Dermis microvascular lymphatic vessel endothelial cell (primary cell): ENCODE measurements around the gene SORBS1. TPM values are rescaled to one million over a fixed set of nuclear protein-coding genes. Genes with fewer than 3 reads are reported as not detected.

Source experiments
- DNase-seq, 2 donors: peaks; one replicate each; pipeline versions ENCODE4 v3.0.0 to v3.0.0-alpha.2; 2010; ENCODE audit warnings: low read depth in 2 of 2
- total RNA-seq: library from RNA; depleted of rRNA; stranded (reverse); fragments of >200 nt; gene quantifications from 2 replicates; pipeline ENCODE4 v1.2.1, GENCODE V29; 2014

The SORBS1 gene
- total RNA-seq, 1 donor from 2014 or later = 0.77 TPM

DNA sequence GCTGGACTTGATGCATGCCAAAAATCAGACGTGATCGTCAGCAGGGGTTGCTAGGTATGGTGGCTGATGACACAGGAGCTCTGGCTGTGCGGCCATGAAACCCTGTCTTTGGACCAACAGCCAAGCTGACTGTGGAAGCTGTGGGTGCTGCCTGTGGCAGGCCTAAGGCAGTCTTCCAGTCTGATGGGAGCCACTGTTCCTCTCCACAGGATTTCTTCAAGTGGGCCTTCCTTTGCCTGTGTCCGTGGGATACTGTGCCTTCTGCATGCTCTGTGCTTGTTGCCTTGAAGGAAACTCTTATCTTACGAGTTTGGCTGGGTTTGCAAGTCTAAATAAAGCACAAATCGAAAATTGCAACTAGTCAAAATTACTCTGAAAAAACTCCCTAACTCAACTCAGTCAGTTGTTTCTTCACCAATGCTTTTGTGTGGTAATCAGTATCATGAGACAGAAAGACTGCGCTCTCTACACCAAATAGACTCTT, 168.4 kb downstream of the SORBS1 start:
- no peak for DNase-seq

DNA sequence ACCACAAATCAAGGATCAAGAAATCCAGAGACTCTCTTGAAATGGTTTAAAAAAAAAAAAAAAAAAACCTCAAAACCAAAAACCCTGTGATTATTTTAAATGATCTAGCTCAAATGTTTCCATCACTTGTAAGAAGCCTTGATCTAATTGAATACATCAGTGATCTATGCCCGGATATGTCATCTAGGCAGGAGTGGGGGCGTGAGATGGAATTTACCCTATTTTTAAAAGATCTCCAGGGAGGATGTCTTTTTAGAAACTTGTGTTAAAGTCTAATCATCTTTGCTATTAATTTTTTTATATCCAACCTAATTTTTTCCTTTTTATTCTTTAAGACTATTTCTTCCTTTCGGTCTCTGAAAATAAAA, 169.0 kb downstream of the SORBS1 start:
- DNase-seq = no peak

DNA sequence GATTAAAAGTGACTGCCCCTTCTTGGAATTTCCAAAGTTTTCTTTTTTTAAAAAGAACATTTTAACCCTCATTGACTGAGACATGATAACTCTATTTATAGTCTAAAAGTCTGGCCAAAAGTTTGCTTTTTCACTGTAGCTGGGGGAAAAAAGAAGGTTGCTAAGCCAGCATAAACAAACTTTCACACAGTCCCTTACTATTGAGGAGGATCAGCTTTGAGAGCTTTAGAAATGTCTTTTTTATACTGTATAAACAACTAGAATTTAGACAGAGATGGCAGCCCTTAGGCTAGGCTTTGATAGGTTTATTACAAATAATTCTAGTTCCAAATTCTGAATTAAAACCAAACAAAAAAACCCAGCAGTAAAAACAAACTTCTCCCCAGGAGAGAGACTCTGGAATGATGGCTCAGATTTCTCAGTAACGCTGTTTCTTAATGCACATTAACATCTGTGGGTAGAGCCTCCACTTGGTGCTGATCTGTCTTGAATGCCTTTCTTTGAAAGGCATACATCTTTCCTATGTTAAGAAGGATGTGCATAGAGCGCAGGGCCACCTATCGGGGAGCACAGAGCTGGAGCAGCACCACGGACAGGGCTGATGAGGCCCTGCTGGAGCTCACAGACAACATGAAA, 169.5 kb downstream of the SORBS1 start:
- peak in 1 of 2 donors; percentile 22 for DNase-seq

DNA sequence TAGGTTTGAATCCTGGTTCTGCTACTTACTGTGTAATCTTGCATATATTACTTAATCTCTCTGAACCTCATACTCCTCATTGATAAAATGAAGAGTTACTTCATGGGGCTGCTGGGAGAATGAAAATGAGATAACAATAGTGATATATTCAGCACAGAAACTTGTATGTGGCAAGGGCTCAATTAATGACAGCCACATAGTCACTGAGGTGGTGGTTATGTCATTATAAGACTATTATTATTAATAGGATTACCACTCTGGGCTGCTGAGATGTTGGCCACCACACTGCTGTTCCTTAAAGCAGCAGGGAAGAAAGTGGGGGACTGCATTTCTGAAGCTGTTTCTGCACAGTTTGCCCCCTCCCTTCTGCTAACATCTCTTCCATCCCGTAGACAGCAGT, 170.0 kb downstream of the SORBS1 start:
- no peak for DNase-seq

DNA sequence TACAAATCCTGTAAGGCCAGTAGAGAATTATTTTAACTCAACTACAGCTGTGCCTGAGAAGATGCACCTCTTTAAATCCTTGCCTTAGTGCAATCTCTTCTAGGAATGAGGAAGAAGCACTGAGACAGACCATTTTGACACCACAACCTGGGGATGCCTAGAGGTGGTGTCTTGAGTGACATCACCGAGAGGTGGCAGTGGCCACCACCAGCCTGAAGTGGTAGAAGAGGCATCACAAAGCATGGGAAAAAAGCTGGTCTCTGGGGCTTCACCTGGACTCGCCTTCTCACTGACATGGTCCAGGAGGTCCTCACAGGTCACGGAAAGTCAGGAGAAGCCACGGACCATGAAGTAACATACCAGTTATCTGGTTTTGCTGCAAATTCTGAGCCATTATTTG, 171.2 kb downstream of the SORBS1 start:
- no peak for DNase-seq

DNA sequence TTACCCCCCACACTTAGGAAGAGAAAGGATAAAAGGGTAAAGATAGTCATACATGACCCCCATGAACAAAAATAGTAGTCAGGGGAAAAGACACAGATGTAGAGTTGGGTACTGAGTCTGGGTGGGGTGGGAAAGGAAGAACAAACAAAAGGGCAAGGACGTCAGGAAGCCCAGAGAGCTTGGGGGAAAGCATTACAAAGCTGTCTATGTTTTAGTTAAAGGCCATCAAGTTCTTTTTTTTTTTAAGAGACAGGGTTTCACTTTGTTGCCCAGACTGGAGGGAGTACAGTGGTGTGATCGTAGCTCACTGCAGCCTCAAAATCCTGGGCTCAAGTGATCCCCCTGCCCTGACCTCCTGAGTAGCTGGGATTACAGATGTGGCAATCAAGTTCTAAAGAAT, 172.0 kb downstream of the SORBS1 start:
- DNase-seq = no peak

DNA sequence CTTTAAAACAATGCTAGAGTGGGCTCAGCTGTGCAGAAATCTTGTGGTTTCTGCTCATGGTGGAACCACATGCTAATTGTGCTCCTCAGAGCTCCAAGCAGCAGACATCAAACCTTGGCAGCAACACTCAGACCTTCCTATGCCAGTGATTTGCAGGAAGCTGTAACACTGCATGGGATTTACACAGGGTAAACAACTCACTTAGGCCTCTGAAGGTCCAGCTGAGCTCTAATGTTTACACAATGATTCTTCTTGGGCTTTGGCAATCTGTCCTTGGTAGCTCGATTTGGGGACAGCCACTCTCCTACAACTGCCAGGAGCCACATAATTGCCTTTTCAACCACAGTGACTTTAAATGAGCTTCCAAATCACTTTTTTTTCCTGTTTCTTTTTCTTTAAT, 172.6 kb downstream of the SORBS1 start:
- DNase-seq = peak in 1 of 2 donors; percentile 56

DNA sequence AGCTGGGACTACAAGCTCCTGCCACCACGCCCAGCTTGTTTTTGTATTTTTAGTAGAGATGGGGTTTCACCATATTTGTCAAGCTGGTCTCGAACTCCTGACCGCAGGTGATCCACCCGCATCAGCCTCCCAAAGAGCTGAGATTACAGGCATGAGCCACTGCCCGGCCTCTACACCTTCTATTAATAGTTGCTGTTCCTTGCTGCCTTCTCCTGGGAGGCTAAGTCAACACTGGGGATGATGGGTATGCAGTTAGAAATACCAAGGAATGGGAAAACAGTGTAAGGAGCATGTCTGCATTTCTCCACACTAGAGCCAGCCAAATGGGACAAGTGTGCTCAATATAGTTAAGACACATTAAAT, 173.1 kb downstream of the SORBS1 start:
- DNase-seq = no peak

DNA sequence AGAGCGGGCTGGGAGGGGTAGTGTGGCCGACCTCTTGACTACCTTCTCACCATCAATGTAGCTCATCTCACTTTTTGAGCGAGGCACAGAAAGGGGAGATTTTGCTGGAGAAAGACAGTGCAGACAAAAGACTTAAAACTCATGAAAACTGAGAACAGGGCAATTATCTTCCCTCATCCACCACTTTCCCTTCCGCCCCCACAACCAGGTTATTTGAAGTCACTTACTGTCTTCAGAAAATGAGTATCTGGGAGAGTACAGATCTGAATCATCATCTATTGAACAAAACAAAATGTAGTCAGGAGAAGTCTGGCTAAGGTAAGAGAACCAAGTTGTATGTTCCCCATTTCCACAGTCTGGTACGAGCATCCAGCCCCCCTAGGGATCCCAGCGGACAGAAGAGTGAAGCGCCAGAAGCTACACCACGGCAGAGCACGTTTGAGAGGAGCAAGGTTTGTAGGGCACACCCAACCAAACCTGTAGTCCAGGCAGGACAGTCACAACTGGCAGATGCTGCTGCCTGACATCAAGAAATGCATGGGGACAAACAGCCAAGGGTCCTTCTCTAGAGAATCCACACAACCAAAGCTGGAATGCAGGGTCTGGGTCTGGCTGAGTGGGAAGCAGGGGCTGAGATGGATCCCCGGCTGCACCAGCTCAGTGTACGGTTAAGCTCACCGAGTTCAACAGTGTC, 177.0 kb downstream of the SORBS1 start:
- no peak for DNase-seq

DNA sequence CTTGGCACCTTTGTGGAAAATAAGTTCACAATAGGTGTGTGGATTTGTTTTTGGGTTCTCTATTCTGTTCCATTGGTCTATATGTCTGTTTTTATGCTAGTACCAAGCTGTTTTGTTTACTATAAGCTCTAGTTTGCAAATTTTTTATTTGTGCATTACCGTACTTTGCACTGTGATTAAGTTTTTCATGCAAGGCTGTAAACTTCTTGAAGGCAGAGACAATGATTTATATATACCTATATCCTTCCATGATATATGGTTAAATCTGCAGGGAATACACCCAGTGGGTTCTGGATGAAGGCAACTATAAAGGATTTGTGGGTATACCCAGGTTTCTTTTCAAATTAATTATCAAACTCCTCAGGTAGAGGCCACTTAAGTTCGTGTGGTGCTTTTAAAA, 178.6 kb downstream of the SORBS1 start:
- no peak for DNase-seq

DNA sequence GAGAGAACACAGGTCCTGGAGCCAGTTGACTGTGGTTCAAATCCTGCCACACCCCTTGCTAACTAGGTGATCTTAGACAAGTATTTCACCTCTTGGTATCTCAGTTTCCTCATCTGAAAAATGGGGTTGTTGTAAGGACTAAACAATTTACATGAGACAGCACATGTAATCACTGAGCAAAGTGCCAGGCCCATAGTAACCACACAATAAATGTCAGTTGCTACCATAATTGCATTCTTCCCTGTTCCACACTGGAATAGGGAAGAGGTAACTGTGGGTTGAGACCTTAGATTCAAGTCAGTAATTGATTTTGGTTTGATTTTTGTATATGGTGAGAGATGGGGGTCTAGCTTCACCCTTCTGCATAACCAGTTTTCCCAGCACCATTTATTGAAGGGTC, 179.0 kb downstream of the SORBS1 start:
- DNase-seq = no peak

DNA sequence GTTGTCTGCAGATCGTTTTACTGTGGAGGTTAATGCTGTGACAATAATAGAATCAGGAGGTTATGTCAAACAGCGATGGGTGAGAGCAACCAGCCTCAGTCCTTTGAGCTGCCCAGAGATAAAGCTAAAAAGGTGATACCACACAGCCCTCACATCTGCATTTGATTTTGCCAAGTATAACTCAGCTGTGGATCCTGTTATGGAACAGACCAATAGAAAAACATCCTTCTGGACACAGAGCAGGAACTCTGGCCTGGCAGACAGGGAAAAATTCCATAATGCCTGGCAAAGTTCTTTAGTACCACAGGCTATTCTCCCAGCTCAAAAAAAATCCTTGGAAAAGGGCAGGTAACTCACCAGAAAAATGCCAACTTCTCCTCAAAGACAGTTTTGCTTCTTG, 183.2 kb downstream of the SORBS1 start:
- peak; percentile 43 to 54 for DNase-seq

DNA sequence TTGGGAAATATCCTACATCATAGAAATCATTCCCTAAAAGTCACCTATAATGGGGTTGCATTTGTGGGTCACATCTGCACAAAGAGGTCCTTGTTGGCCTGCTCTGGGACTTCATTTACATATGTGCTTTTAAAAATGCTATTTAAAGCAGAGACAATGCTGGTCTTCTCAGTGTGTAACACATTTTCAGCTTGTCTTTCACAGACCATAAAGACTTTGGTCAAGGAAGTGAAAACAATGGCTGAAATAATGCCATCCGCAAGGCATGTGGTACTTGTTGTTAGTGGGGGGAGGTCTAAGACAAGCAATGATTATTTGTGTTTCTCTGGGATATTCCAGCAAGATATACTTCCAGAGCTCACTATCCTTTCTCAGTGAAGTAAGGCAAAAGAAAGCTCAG, 185.8 kb downstream of the SORBS1 start:
- DNase-seq = no peak

DNA sequence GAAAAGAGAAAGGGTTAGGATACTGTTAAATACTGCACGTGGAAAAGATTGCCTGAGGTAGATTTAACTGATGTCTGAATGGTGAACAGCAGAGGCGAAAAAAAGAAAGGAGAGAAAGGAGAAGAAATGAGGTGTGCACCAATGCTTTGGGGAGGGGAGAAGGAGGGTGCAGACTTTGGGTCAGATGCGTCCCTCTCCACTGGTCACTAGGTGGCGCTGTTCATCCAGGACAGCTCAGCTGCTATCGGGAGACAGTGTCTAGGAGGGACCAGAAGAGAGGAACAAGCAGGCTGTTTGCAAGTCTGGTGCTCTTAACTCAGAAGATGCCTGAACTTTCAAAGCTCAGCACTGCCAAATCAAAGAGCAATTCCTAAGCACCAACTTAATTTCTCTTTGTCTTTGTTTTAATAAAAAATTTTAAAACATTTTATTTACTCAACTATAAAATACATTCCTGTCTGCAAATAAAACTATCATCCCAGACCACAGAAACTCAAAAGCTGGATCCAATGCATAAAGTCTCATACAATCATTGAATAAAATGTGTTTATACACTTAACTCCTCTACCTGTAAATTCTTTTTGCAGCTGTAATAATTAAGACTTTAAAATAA, 186.5 kb downstream of the SORBS1 start:
- DNase-seq = peak; percentile 62 to 79

DNA sequence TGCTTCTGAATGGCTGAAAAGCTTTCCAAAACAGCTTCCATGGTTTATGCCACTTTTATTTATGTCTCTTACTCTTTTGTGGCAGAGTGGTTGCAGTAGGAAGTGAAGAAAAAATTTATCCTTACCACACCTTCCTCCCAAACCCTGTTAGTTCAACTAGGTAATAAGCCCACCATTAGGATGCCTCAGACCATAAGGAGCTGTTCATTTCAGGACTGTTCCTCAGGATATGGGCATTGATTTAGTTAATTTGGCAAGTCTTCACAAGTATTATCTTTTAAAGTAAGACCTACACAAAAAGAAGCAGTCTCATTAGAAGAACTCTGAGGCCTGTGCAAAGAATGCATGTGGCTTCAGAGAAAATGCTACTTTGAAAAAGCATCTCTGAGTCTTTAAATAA, 187.5 kb downstream of the SORBS1 start:
- DNase-seq = no peak

DNA sequence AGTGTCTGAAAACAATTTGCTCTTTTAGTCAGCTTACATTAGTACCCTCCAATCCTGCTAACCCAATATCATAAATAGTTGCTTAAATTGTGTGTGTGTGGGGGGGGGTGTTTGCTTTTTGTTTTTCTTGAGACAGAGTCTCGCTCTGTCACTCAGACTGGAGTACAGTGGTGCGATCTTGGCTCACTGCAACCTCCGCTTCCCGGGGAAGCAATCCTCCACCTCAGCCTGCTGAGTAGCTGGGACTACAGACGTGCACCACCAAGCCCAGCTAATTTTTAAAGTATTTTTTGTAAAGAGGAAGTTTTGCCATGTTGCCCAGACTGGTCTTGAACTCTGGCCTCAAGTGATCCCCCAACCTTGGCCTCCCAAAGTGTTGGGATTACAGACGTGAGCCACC, 196.8 kb downstream of the SORBS1 start:
- no peak for DNase-seq

DNA sequence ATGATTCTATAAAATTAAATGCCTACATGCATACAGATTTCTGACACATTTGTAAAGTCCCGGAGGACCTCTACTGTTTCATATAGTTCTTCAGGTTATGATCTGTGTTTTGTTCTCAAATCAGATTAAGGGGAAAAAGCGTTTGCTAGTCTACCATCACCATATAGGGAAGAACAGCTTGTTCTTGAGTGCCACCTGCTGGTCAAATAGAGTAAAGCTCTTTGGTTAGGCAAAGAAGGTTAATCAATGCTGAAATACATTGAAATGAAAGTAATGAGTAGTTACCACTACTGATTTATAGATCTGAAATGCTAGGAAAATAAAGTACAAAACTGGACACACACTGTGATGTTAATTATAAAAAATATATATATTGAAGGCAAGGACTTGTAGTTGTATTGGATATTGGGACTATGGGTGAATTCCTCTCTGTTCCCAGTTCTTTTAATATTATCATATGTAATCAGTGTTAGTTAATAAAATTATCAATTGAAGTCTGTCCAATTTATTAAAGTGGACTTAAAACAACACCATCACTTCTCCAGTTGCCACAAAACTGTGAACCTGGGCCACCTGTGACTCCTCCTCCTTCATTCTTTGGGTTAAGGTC, 197.8 kb downstream of the SORBS1 start:
- peak; percentile 74 for DNase-seq

DNA sequence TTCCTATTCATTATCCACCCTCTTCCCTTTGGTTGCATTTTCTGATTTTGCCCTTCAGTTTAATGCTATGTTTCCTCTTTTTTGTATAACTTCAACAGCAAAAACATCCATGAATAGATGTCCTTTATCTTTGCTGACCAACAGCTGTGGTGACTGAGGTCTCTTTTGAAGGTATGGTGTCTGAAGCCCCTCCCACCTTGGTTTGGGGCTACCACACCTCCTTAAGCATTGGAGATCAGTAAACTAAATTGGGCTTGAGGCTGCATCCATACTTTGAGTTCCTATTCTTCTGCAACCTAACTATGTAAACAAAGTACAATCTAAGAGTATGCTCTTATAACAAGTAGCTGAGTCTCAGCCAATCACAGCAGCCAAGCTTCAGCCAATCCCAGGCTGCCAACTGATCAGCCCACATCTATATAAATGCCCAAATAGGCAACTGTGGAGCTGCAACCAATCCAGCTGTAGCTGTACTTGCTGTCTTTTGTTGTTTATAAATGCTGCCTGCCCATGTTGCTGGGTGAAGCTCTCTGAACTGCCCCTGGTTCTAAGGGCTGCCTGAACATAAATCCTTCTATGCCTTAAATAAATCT, 201.0 kb downstream of the SORBS1 start:
- DNase-seq = peak in 1 of 2 donors; percentile 19

DNA sequence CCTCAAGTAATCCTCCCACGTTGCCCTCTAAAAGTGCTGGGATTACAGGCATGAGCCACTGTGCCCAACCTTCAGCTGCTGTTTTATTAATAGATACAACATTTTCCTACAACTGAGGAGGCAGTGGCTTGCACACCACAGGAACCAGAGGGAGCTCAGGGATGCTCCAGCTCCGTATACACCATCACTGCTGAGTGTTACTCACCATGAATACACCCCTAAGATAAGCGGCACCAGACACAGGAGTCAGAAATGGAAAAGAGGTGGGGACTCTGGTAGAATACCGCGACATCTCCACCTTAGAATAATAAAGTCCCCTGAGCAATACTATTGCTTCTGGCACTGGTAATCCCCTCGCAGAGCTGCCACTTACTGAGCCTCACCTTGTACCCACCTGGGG, 201.7 kb downstream of the SORBS1 start:
- no peak for DNase-seq

DNA sequence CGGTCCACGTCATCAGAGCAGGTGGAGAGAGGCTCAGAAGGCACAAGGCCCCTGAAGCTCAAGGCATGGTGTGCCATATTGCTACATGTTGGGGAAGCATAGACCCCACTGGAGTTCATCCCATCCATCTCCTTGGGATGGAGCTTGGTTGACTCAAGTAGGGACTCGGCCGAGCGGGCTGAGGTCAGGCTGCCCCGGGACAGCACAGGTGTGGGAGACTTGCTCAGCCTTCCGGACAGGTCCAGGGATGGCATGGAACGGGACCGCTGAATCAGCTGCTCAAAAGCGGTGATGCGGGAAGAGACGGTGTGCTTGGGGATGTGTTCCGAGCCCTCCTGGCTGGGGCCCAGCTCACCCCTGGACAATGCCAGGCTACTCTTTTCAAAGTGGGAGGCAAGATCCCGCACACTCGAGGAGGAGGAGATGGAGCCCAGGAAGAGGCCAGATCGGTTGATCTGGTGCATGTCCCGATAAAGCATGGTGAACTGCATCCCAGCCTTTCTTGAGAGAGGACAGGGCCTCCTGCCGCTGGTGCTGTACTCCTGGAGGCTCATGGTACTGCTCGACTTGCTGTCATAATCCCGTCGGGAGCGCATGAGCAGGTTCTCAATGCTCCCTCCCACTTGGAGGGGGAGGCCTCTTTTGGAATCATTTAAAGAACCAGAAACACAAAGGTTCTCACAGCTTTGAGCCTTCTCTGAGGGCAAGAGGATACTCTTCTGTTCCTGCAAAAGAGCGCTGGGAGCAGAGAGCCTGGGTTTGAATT, 204.8 kb downstream of the SORBS1 start:
- DNase-seq = no peak

DNA sequence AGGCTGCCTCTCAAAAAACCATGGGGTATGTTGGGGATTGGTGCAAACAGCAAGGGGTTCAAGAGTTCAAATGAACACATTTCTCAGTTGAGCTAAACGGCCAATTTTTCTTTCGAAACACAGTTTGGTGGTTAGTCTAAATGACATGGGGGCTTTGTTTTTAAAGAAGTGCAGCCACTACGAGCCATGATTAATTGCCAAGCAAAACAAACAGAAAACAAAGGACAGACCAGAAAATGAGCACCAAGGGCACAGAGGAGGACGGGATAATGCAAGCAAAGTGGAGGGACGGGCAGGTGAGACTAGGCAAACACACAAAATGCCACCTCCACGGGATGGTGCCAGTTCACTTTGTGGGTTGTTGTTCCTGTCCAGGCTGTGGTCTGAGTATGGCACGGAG, 205.9 kb downstream of the SORBS1 start:
- peak; percentile 74 for DNase-seq
